H1 (cell line): ENCODE measurements around the gene NELL1. TPM values are rescaled to one million over a fixed set of nuclear protein-coding genes. Genes with fewer than 3 reads are reported as not detected.

Source experiments
- CTCF ChIA-PET: fragments of 300-600 bp; sonication (Branson Sonifier 250); formaldehyde crosslinking; loops from one replicate; lab custom pipeline; 2021; ENCODE audit not compliant: partially characterized antibody; lab: Charles Lee
- POLR2A ChIA-PET: fragments of 300-600 bp; sonication (Branson Sonifier 250); formaldehyde crosslinking; loops from one replicate; lab custom pipeline; 2021; ENCODE audit warnings: inconsistent platforms; ENCODE audit not compliant: partially characterized antibody; lab: Charles Lee
- DNase-seq, 2 experiments: peaks; one replicate each; pipeline versions ENCODE4 v3.0.0 to v3.0.0-alpha.2; 2010 to 2022; ENCODE audit warnings: low spot score in 2 of 2, low read depth in 1 of 2, mixed read lengths in 1 of 2
- FAIRE-seq: peaks from 2 replicates; lab custom pipeline; 2011; peaks lifted over from hg19 to GRCh38; lab: Jason Lieb, UNC
- H2AFZ ChIP-seq: 2 replicates; pipeline ENCODE4 v1.8.1; 2012; ENCODE audit warnings: low read length, inconsistent platforms
- H2AK5ac ChIP-seq: 2 replicates; pipeline ENCODE4 v1.6.1; 2013; ENCODE audit warnings: low read depth, low read length
- H2BK120ac ChIP-seq: replicated peaks from 2 replicates; pipeline ENCODE3; 2013; ENCODE audit warnings: low read depth, low read length, inconsistent platforms
- H2BK12ac ChIP-seq: 2 replicates; pipeline ENCODE4 v1.6.1; 2013; ENCODE audit warnings: low read depth, low read length
- H2BK15ac ChIP-seq: 2 replicates; pipeline ENCODE4 v1.6.1; 2013; ENCODE audit warnings: low read length
- H2BK20ac ChIP-seq: 2 replicates; pipeline ENCODE4 v1.6.1; 2013; ENCODE audit warnings: low read length
- H2BK5ac ChIP-seq: 2 replicates; pipeline ENCODE4 v1.6.1; 2013; ENCODE audit warnings: low read depth, low read length
- H3K14ac ChIP-seq: 2 replicates; pipeline ENCODE4 v1.6.1; 2013; ENCODE audit warnings: inconsistent platforms; ENCODE audit not compliant: insufficient read length
- H3K18ac ChIP-seq: 2 replicates; pipeline ENCODE4 v1.6.1; 2013; ENCODE audit warnings: low read length; ENCODE audit errors: extremely low read depth
- H3K23ac ChIP-seq: 2 replicates; pipeline ENCODE4 v1.6.1; 2013; ENCODE audit warnings: inconsistent platforms; ENCODE audit not compliant: insufficient read length
- H3K23me2 ChIP-seq: 2 replicates; pipeline ENCODE4 v1.6.1; 2013; ENCODE audit warnings: low read depth, low read length
- H3K27ac ChIP-seq: 2 replicates; pipeline ENCODE4 v1.6.1; 2011; ENCODE audit warnings: low read depth, low read length, inconsistent platforms
- H3K27me3 ChIP-seq, 4 experiments: replicated peaks in 1 of 4; 1 replicate in 1 of 4; 2 replicates in 3 of 4; pipeline versions ENCODE4 v1.6.1 to v1.8.1; 2011 to 2013; ENCODE audit warnings: low read length in 3 of 4, mild to moderate bottlenecking in 3 of 4, inconsistent platforms in 2 of 4, mixed read lengths in 2 of 4, moderate library complexity in 1 of 4; ENCODE audit not compliant: control insufficient read depth in 3 of 4, insufficient read depth in 3 of 4; ENCODE audit errors: extremely low read depth in 1 of 4
- H3K36me3 ChIP-seq, 4 experiments: 2 replicates each; pipeline versions ENCODE4 v1.6.1 to v1.8.1; 2011 to 2013; ENCODE audit warnings: mild to moderate bottlenecking in 4 of 4, low read length in 3 of 4, moderate library complexity in 2 of 4, control low read depth in 1 of 4, inconsistent platforms in 1 of 4; ENCODE audit not compliant: insufficient read depth in 4 of 4, control insufficient read depth in 2 of 4
- H3K4ac ChIP-seq: replicated peaks from 2 replicates; pipeline ENCODE3; 2013; ENCODE audit warnings: low read length, low read depth, mixed read lengths, inconsistent platforms; ENCODE audit not compliant: insufficient read length
- H3K4me1 ChIP-seq, 4 experiments: replicated peaks in 1 of 4; 1 replicate in 1 of 4; 2 replicates in 3 of 4; pipeline versions ENCODE4 v1.6.1 to v1.8.1; 2011 to 2013; ENCODE audit warnings: low read length in 3 of 4, inconsistent platforms in 2 of 4, mixed read lengths in 1 of 4; ENCODE audit not compliant: insufficient read depth in 4 of 4, control insufficient read depth in 3 of 4
- H3K4me2 ChIP-seq, 2 experiments: 2 replicates each; pipeline versions ENCODE4 v1.6.1 to v1.8.1; 2011 to 2013; ENCODE audit warnings: low read depth in 2 of 2, low read length in 2 of 2, control low read depth in 1 of 2, inconsistent platforms in 1 of 2, mild to moderate bottlenecking in 1 of 2; ENCODE audit not compliant: insufficient read depth in 1 of 2
- H3K4me3 ChIP-seq, 4 experiments: fragments of 200-600, 300-600 bp in 1 of 4; sonication (generic), shearing (Covaris generic), sonication (Bioruptor Twin) in 1 of 4; 2 replicates each; pipeline versions ENCODE4 v1.5.1 to v1.8.1; 2011 to 2016; ENCODE audit warnings: low read length in 4 of 4, low read depth in 3 of 4, control low read depth in 2 of 4, inconsistent platforms in 2 of 4, mild to moderate bottlenecking in 2 of 4, mixed read lengths in 1 of 4, moderate library complexity in 1 of 4; ENCODE audit not compliant: insufficient read depth in 2 of 4; ENCODE audit errors: extremely low read depth in 1 of 4
- H3K56ac ChIP-seq: replicated peaks from 2 replicates; pipeline ENCODE3; 2013; ENCODE audit warnings: low read depth, mild to moderate bottlenecking, mixed read lengths, low read length, inconsistent platforms; ENCODE audit not compliant: insufficient read length
- H3K79me1 ChIP-seq: 2 replicates; pipeline ENCODE4 v1.6.1; 2013; ENCODE audit warnings: low read depth, low read length, control low read depth
- H3K79me2 ChIP-seq, 2 experiments: 2 replicates each; pipeline versions ENCODE4 v1.6.1 to v1.8.1; 2012 to 2013; ENCODE audit warnings: low read length in 2 of 2, mild to moderate bottlenecking in 2 of 2, inconsistent platforms in 1 of 2; ENCODE audit not compliant: insufficient read depth in 2 of 2, control insufficient read depth in 1 of 2
- H3K9ac ChIP-seq, 4 experiments: replicated peaks in 1 of 4; 1 replicate in 1 of 4; 2 replicates in 3 of 4; pipeline versions ENCODE4 v1.6.1 to v1.8.1; 2011 to 2013; ENCODE audit warnings: low read depth in 3 of 4, low read length in 3 of 4, control low read depth in 2 of 4, mild to moderate bottlenecking in 2 of 4, moderate library complexity in 2 of 4, inconsistent platforms in 1 of 4; ENCODE audit errors: extremely low read depth in 1 of 4
- H3K9me3 ChIP-seq, 2 experiments: 2 replicates each; pipeline versions ENCODE4 v1.6.1 to v1.8.1; 2012 to 2013; ENCODE audit warnings: mild to moderate bottlenecking in 2 of 2, moderate library complexity in 2 of 2, control low read depth in 1 of 2, inconsistent platforms in 1 of 2, low read depth in 1 of 2, low read length in 1 of 2, mixed read lengths in 1 of 2; ENCODE audit not compliant: insufficient read depth in 2 of 2
- H4K20me1 ChIP-seq, 2 experiments: replicated peaks in 1 of 2; 2 replicates each; pipeline versions ENCODE3 to v1.8.1; 2011 to 2013; ENCODE audit warnings: inconsistent platforms in 2 of 2, low read length in 2 of 2, mild to moderate bottlenecking in 1 of 2; ENCODE audit not compliant: insufficient read depth in 2 of 2, control insufficient read depth in 1 of 2
- H4K5ac ChIP-seq: 2 replicates; pipeline ENCODE4 v1.6.1; 2013; ENCODE audit warnings: low read length, low read depth, mixed read lengths, inconsistent platforms; ENCODE audit not compliant: insufficient read length
- H4K8ac ChIP-seq: 2 replicates; pipeline ENCODE4 v1.8.0; 2013; ENCODE audit warnings: mild to moderate bottlenecking, moderate library complexity, low read length, inconsistent platforms; ENCODE audit not compliant: insufficient read depth; ENCODE audit errors: extremely low read depth
- H4K91ac ChIP-seq: replicated peaks from 2 replicates; pipeline ENCODE3; 2013; ENCODE audit warnings: low read length, mixed read lengths, inconsistent platforms; ENCODE audit not compliant: insufficient read length
- WGBS, 2 experiments: shearing (Covaris generic) in 1 of 2; methylation state at CpG; one replicate each; pipeline versions ENCODE4 v1.1.6 to v1.1.7; 2013 to 2015; ENCODE audit warnings: low lambda C conversion rate in 2 of 2, mixed read lengths in 2 of 2, inconsistent platforms in 1 of 2, low coverage in 1 of 2, missing lambda C conversion rate in 1 of 2; ENCODE audit not compliant: insufficient replicate concordance in 2 of 2, insufficient coverage in 1 of 2, insufficient read length in 1 of 2; ENCODE audit errors: extremely low coverage in 1 of 2, missing lambda C conversion rate in 1 of 2; 5-methylcytosine and 5-hydroxymethylcytosine counted together
- polyA plus RNA-seq, 7 experiments: library from polyadenylated mRNA; depleted of rRNA in 3 of 7; stranded (reverse) in 5 of 7; unstranded in 2 of 7; fragments of >200 nt in 5 of 7; fragments of 200-250 nt in 2 of 7; gene quantifications; 1 replicate in 5 of 7; 2 replicates in 1 of 7; 4 replicates in 1 of 7; pipeline versions ENCODE4 v1.2.1 to v1.2.3, GENCODE V29; 2011 to 2013; ENCODE audit warnings: missing spikeins in 2 of 7, mixed read lengths in 2 of 7
- total RNA-seq: library from RNA; stranded (reverse); fragmentation: NEBNext Ultra II Directional; extraction: Animal tissue kit (Norgen Biotek cat#: 25700); gene quantifications from 2 replicates; pipeline ENCODE4 v1.2.1, GENCODE V29; 2021

Gene NELL1
- total and polyA plus RNA-seq, 2 of the 8 experiments (the other 6 are each of a cell fraction or from before 2014, with no cell fraction given): 0.21 TPM; not detected in 1

- no peak overlapping the region for H2AK5ac ChIP-seq
- no peaks in the 10 kb centered on the region; a peak in 1 of 7 replicates for H3K27me3 ChIP-seq
- DNase-seq (no peak), FAIRE-seq (no peak)
- H3K23me2 ChIP-seq: peaks cover 3% of the 10 kb centered on the region; the same call in 1 of the 2 replicates
- no peak overlapping the region for H2BK20ac ChIP-seq
- no peaks in the 10 kb centered on the region for H3K79me2 ChIP-seq
- no peak overlapping the region for H3K18ac ChIP-seq
- H3K23ac ChIP-seq: no peak overlapping the region
- no peak overlapping the region for H3K4me3 ChIP-seq
- H3K36me3 ChIP-seq: no peaks in the 10 kb centered on the region
- H3K14ac ChIP-seq: no peak overlapping the region
- H2AFZ ChIP-seq: no peak overlapping the region
- H3K56ac ChIP-seq: no peak overlapping the region
- H3K9me3 ChIP-seq: no peaks in the 10 kb centered on the region
- no peak overlapping the region for H3K4me2 ChIP-seq
- H2BK15ac ChIP-seq: no peak overlapping the region
- no peak overlapping the region for H4K5ac ChIP-seq
- no peak overlapping the region for H4K91ac ChIP-seq
- H3K9ac ChIP-seq: no peak overlapping the region
- H3K79me1 ChIP-seq: no peaks in the 10 kb centered on the region
- no peak overlapping the region for H4K8ac ChIP-seq
- H3K27ac ChIP-seq: no peak overlapping the region
- WGBS, 2 experiments: 89% methylated on average over 3 of the region's 3 CpGs; no CpG with 5 or more reads in 1 of the 2 experiments
- POLR2A ChIA-PET: no interaction called here
- H2BK12ac ChIP-seq: no peak overlapping the region
- H3K4ac ChIP-seq: no peak overlapping the region
- no peaks in the 10 kb centered on the region for H4K20me1 ChIP-seq
- no peak overlapping the region for H2BK120ac ChIP-seq
- CTCF ChIA-PET: no interaction called here
- H2BK5ac ChIP-seq: no peak overlapping the region
- H3K4me1 ChIP-seq: no peaks in the 10 kb centered on the region
Measured at GRCh38 chr11:20933958-20934357, 264.6 kb downstream of the NELL1 start.
